HepG2 (cell line): ENCODE measurements around the gene DPEP3. TPM values are rescaled to one million over a fixed set of nuclear protein-coding genes. Genes with fewer than 3 reads are reported as not detected.

Source experiments
- CC2D1A ChIP-seq: sonication (generic); formaldehyde crosslinking; IDR thresholded peaks from 2 replicates; pipeline ENCODE4 v1.8.1; 2023; ENCODE audit warnings: mild to moderate bottlenecking, missing genetic modification reagents
- CREB1 ChIP-seq, 2 experiments: fragments of 450-650 bp in 1 of 2; IDR thresholded peaks; 2 replicates each; pipeline ENCODE4 v1.6.1; 2016 to 2017; ENCODE audit warnings: control low read depth in 1 of 2, mild to moderate bottlenecking in 1 of 2, missing compliant biosample characterization in 1 of 2, missing genetic modification characterization in 1 of 2
- FOSL2 ChIP-seq: sonication (generic); formaldehyde crosslinking; IDR thresholded peaks from 2 replicates; pipeline ENCODE4 v1.4.0; 2020; ENCODE audit warnings: missing genetic modification reagents
- FOXP1 ChIP-seq, 2 experiments: fragments of 450-650 bp in 1 of 2; IDR thresholded peaks; 2 replicates each; pipeline ENCODE4 v1.6.1; 2017 to 2018; ENCODE audit warnings: antibody characterized with exemption in 1 of 2
- MAZ ChIP-seq, 2 experiments: sonication (generic) in 1 of 2; formaldehyde crosslinking in 1 of 2; IDR thresholded peaks; 2 replicates each; pipeline versions ENCODE4 v1.5.0 to v1.6.1; 2012 to 2020; ENCODE audit warnings: low read depth in 2 of 2, mild to moderate bottlenecking in 2 of 2, borderline replicate concordance in 1 of 2, improper control_type of control experiment in 1 of 2, low read length in 1 of 2, missing genetic modification reagents in 1 of 2, moderate library complexity in 1 of 2
- TCF7L2 ChIP-seq: IDR thresholded peaks from 2 replicates; pipeline ENCODE4 v1.6.1; 2011; ENCODE audit warnings: mild to moderate bottlenecking, low read depth, low read length, moderate library complexity
- ZFAT ChIP-seq: sonication (generic); formaldehyde crosslinking; conservative IDR thresholded peaks from 2 replicates; pipeline ENCODE4 v1.8.1; 2023; ENCODE audit warnings: missing genetic modification reagents, inconsistent platforms
- ZFP1 ChIP-seq: IDR thresholded peaks from 2 replicates; pipeline ENCODE4 v1.6.1; 2016
- ZFX ChIP-seq: sonication (generic); formaldehyde crosslinking; IDR thresholded peaks from 2 replicates; pipeline ENCODE4 v1.4.0; 2020; ENCODE audit warnings: mild to moderate bottlenecking, low read depth, missing genetic modification reagents, moderate library complexity
- ZNF317 ChIP-seq: sonication (generic); formaldehyde crosslinking; IDR thresholded peaks from 2 replicates; pipeline ENCODE4 v1.5.0; 2020; ENCODE audit warnings: mild to moderate bottlenecking, missing genetic modification reagents
- ZNF33B ChIP-seq: sonication (generic); formaldehyde crosslinking; IDR thresholded peaks from 2 replicates; pipeline ENCODE4 v1.5.1; 2020; ENCODE audit warnings: mild to moderate bottlenecking, missing genetic modification reagents
- ZNF431 ChIP-seq: sonication (generic); formaldehyde crosslinking; IDR thresholded peaks from 2 replicates; pipeline ENCODE4 v1.9.0; 2022; ENCODE audit warnings: missing genetic modification reagents, low read depth, mild to moderate bottlenecking, borderline replicate concordance
- ZNF564 ChIP-seq: sonication (generic); formaldehyde crosslinking; IDR thresholded peaks from 2 replicates; pipeline ENCODE4 v1.8.1; 2023; ENCODE audit warnings: mild to moderate bottlenecking, missing genetic modification reagents
- ZNF674 ChIP-seq: sonication (generic); formaldehyde crosslinking; IDR thresholded peaks from 2 replicates; pipeline ENCODE4 v1.5.0; 2020; ENCODE audit warnings: low read depth, mild to moderate bottlenecking, missing genetic modification reagents
- polyA plus RNA-seq, 8 experiments: library from polyadenylated mRNA; depleted of rRNA in 3 of 8; stranded (reverse) in 7 of 8; unstranded in 1 of 8; fragments of >200 nt; fragmentation: Illumina TruSeq in 4 of 8; extraction: Trizol in 4 of 8; gene quantifications; 2 replicates each; pipeline versions ENCODE4 v1.2.1 to v1.2.3, GENCODE V29; 2011 to 2016; ENCODE audit warnings: low read depth in 4 of 8, missing spikeins in 1 of 8, mixed read lengths in 1 of 8; ENCODE audit not compliant: insufficient read depth in 1 of 8
- total RNA-seq, 5 experiments: library from RNA; depleted of rRNA; stranded (reverse); fragments of >200 nt; fragmentation: Illumina TruSeq; extraction: Trizol; gene quantifications; 2 replicates each; pipeline ENCODE4 v1.2.3, GENCODE V29; 2016; ENCODE audit warnings: low read depth in 1 of 5
- TF ChIP-seq, protein P1 (sequence below): sonication (generic); formaldehyde crosslinking; IDR thresholded peaks from one replicate; pipeline ENCODE4 v1.5.1; 2020; ENCODE audit warnings: mild to moderate bottlenecking, missing genetic modification reagents; ENCODE audit errors: not compliant biosample characterization
- TF ChIP-seq, protein P2 (sequence below): IDR thresholded peaks from 2 replicates; pipeline ENCODE4 v1.6.1; 2016; ENCODE audit warnings: missing genetic modification reagents, missing compliant biosample characterization
- TF ChIP-seq, protein P3 (sequence below): sonication (generic); formaldehyde crosslinking; IDR thresholded peaks from 2 replicates; pipeline ENCODE4 v1.5.0; 2020; ENCODE audit warnings: missing genetic modification reagents
- TF ChIP-seq, protein P4 (sequence below): sonication (generic); formaldehyde crosslinking; IDR thresholded peaks from 2 replicates; pipeline ENCODE4 v1.5.0; 2020; ENCODE audit warnings: mild to moderate bottlenecking, missing genetic modification reagents

Gene DPEP3
- total and polyA plus RNA-seq, 2 of the 13 experiments (the other 11 are each of a cell fraction or from before 2014, with no cell fraction given), result not detected

DNA sequence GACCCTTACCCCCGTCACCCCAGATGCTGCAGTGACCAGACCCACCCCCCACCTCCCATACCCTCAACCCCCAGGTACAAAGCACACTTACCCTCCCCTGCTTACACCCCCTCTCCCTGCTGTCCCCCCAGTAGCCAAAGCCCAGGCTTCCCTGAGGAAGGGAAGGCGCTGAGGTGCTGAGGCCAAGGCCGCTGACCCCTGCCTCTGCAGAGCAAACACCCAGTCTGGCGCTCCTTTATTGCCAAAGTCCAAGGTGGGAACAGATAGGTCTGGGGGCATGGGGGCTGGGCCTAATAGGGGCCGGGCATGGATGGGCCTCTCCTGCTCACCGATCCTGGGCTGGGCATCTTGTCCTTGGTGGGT lies 37.1 kb downstream of the DPEP3 start (continued):
- TF ChIP-seq, protein P1, sequence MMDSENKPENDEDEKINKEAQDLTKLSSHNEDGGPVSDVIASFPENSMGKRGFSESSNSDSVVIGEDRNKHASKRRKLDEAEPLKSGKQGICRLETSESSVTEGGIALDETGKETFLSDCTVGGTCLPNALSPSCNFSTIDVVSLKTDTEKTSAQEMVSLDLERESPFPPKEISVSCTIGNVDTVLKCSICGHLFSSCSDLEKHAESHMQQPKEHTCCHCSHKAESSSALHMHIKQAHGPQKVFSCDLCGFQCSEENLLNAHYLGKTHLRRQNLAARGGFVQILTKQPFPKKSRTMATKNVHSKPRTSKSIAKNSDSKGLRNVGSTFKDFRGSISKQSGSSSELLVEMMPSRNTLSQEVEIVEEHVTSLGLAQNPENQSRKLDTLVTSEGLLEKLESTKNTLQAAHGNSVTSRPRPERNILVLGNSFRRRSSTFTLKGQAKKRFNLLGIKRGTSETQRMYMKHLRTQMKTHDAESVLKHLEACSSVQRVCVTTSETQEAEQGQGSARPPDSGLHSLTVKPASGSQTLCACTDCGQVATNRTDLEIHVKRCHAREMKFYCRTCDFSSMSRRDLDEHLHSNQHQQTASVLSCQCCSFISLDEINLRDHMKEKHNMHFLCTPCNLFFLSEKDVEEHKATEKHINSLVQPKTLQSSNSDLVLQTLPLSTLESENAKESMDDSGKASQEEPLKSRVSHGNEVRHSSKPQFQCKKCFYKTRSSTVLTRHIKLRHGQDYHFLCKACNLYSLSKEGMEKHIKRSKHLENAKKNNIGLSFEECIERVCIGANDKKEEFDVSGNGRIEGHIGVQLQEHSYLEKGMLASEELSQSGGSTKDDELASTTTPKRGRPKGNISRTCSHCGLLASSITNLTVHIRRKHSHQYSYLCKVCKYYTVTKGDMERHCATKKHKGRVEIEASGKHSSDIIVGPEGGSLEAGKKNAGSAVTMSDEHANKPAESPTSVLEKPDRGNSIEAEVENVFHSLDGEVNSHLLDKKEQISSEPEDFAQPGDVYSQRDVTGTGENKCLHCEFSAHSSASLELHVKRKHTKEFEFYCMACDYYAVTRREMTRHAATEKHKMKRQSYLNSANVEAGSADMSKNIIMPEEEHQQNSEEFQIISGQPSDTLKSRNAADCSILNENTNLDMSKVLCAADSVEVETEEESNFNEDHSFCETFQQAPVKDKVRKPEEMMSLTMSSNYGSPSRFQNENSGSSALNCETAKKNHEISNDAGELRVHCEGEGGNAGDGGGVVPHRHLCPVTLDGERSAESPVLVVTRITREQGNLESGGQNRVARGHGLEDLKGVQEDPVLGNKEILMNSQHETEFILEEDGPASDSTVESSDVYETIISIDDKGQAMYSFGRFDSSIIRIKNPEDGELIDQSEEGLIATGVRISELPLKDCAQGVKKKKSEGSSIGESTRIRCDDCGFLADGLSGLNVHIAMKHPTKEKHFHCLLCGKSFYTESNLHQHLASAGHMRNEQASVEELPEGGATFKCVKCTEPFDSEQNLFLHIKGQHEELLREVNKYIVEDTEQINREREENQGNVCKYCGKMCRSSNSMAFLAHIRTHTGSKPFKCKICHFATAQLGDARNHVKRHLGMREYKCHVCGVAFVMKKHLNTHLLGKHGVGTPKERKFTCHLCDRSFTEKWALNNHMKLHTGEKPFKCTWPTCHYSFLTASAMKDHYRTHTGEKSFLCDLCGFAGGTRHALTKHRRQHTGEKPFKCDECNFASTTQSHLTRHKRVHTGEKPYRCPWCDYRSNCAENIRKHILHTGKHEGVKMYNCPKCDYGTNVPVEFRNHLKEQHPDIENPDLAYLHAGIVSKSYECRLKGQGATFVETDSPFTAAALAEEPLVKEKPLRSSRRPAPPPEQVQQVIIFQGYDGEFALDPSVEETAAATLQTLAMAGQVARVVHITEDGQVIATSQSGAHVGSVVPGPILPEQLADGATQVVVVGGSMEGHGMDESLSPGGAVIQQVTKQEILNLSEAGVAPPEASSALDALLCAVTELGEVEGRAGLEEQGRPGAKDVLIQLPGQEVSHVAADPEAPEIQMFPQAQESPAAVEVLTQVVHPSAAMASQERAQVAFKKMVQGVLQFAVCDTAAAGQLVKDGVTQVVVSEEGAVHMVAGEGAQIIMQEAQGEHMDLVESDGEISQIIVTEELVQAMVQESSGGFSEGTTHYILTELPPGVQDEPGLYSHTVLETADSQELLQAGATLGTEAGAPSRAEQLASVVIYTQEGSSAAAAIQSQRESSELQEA (CRISPR knock-in tag), result no peak
- TF ChIP-seq ZNF317 (CRISPR knock-in tag) (no peak), ZFP1 (CRISPR knock-in tag) (no peak), FOSL2 (CRISPR knock-in tag) (no peak; the same call in 1 of the 2 replicates), ZNF564 (CRISPR knock-in tag) (0 out of 2 replicates have a peak, but pooled peaks have one; percentile 27), FOXP1 (IDR thresholded peaks at IDR 0.05) (no peak), FOXP1 (CRISPR knock-in tag; IDR thresholded peaks at IDR 0.05) (0 out of 2 replicates have a peak, but pooled peaks have one; percentile 38), MAZ (IDR thresholded peaks at IDR 0.05; ENCODE audit: borderline replicate concordance, low read depth, low read length) (peak; percentile 86; the same call in 1 of the 2 replicates), MAZ (CRISPR knock-in tag; IDR thresholded peaks at IDR 0.05; ENCODE audit: low read depth) (no peak), ZFX (CRISPR knock-in tag) (peak; percentile 60; the same call in 1 of the 2 replicates), ZNF33B (CRISPR knock-in tag) (no peak), ZNF674 (CRISPR knock-in tag) (no peak; the same call in 1 of the 2 replicates), TCF7L2 (no peak), CC2D1A (no peak), CREB1 (IDR thresholded peaks at IDR 0.05) (no peak), CREB1 (CRISPR knock-in tag; IDR thresholded peaks at IDR 0.05) (no peak), ZNF431 (CRISPR knock-in tag) (no peak), ZFAT (no peak)
- TF ChIP-seq, protein P2, sequence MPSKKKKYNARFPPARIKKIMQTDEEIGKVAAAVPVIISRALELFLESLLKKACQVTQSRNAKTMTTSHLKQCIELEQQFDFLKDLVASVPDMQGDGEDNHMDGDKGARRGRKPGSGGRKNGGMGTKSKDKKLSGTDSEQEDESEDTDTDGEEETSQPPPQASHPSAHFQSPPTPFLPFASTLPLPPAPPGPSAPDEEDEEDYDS (CRISPR knock-in tag), result no peak
- TF ChIP-seq, protein P3, sequence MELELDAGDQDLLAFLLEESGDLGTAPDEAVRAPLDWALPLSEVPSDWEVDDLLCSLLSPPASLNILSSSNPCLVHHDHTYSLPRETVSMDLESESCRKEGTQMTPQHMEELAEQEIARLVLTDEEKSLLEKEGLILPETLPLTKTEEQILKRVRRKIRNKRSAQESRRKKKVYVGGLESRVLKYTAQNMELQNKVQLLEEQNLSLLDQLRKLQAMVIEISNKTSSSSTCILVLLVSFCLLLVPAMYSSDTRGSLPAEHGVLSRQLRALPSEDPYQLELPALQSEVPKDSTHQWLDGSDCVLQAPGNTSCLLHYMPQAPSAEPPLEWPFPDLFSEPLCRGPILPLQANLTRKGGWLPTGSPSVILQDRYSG, result no peak
- TF ChIP-seq, protein P4, sequence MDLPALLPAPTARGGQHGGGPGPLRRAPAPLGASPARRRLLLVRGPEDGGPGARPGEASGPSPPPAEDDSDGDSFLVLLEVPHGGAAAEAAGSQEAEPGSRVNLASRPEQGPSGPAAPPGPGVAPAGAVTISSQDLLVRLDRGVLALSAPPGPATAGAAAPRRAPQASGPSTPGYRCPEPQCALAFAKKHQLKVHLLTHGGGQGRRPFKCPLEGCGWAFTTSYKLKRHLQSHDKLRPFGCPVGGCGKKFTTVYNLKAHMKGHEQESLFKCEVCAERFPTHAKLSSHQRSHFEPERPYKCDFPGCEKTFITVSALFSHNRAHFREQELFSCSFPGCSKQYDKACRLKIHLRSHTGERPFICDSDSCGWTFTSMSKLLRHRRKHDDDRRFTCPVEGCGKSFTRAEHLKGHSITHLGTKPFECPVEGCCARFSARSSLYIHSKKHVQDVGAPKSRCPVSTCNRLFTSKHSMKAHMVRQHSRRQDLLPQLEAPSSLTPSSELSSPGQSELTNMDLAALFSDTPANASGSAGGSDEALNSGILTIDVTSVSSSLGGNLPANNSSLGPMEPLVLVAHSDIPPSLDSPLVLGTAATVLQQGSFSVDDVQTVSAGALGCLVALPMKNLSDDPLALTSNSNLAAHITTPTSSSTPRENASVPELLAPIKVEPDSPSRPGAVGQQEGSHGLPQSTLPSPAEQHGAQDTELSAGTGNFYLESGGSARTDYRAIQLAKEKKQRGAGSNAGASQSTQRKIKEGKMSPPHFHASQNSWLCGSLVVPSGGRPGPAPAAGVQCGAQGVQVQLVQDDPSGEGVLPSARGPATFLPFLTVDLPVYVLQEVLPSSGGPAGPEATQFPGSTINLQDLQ (CRISPR knock-in tag), result no peak
